Activated CD4-positive, CD25-positive, alpha-beta regulatory T cell (primary cell): ENCODE measurements around the gene MSH5.

Source experiments
- DNase-seq, 4 experiments: peaks; one replicate each; lab custom pipeline; 2025; lab: John Stamatoyannopoulos, UW

MSH5 gene

GRCh38 chr6:31713465-31713864, 26.3 kb upstream of the MSH5 start:
- no peak for DNase-seq

GRCh38 chr6:31713991-31714684, 25.7 kb upstream of the MSH5 start:
- no peak for DNase-seq

GRCh38 chr6:31715022-31715958, 24.5 kb upstream of the MSH5 start, which contains the start of gene LY6G6D:
Gene LY6G6D, plus strand, starts transcription at chr6:31715348. Its CDS starts 8 bp downstream, at chr6:31715356.
- no peak for DNase-seq

GRCh38 chr6:31717499-31718222, 22.1 kb upstream of the MSH5 start:
- no peak for DNase-seq

GRCh38 chr6:31718265-31718664, 21.5 kb upstream of the MSH5 start:
- DNase-seq: no peak

- no peak for DNase-seq
These were observed 20.8 kb upstream of the MSH5 start for GRCh38 chr6:31719001-31719400.

GRCh38 chr6:31720196-31720770, 19.5 kb upstream of the MSH5 start:
- DNase-seq: no peak

- no peak for DNase-seq
These were observed 18.3 kb upstream of the MSH5 start, which contains the start of gene LY6G6C for GRCh38 chr6:31721351-31722020. Gene LY6G6C, minus strand, starts transcription at chr6:31721746. Its CDS starts 67 bp downstream, at chr6:31721679.

GRCh38 chr6:31722173-31722572, 17.6 kb upstream of the MSH5 start:
- no peak for DNase-seq

GRCh38 chr6:31723245-31723979, 16.4 kb upstream of the MSH5 start, which contains the start of gene MPIG6B:
Gene MPIG6B, plus strand, starts transcription at chr6:31723373. Its CDS starts 11 bp downstream, at chr6:31723384.
- DNase-seq: no peak

GRCh38 chr6:31723980-31724691, 15.7 kb upstream of the MSH5 start:
- no peak for DNase-seq

GRCh38 chr6:31725502-31726350, 14.1 kb upstream of the MSH5 start:
- no peak for DNase-seq

GRCh38 chr6:31727034-31727716, 12.6 kb upstream of the MSH5 start:
- DNase-seq: no peak

GRCh38 chr6:31727717-31728671, 11.8 kb upstream of the MSH5 start:
- no peak for DNase-seq

GRCh38 chr6:31728767-31729514, 10.9 kb upstream of the MSH5 start, which contains the start of gene DDAH2:
Gene DDAH2, minus strand, starts transcription at chr6:31729299. Its CDS starts 138 bp downstream, at chr6:31729161.
- DNase-seq: no peak

- peak; percentile 57 to 66 (median 62) for DNase-seq
These were observed 10.3 kb upstream of the MSH5 start for GRCh38 chr6:31729515-31729978.
